Nephron (organoid): ENCODE measurements around the gene RTL3.

Experiments
- H3K27ac Mint-ChIP-seq, 3 experiments: 2 replicates each; pipeline ENCODE4 v1.8.0; 2020; ENCODE audit warnings: mixed read lengths in 3 of 3, mild to moderate bottlenecking in 2 of 3, moderate library complexity in 1 of 3
- H3K27me3 Mint-ChIP-seq: 2 replicates; pipeline ENCODE4 v1.8.0; 2021; ENCODE audit warnings: low read depth, mild to moderate bottlenecking, moderate library complexity, mixed read lengths
- H3K36me3 Mint-ChIP-seq: 2 replicates; pipeline ENCODE4 v1.8.0; 2020; ENCODE audit warnings: low read depth, mixed read lengths
- H3K4me1 Mint-ChIP-seq: 2 replicates; pipeline ENCODE4 v1.8.0; 2020; ENCODE audit warnings: mixed read lengths
- H3K4me3 Mint-ChIP-seq, 3 experiments: 2 replicates each; pipeline ENCODE4 v1.8.0; 2020; ENCODE audit warnings: mild to moderate bottlenecking in 3 of 3, mixed read lengths in 3 of 3, moderate library complexity in 2 of 3
- H3K9me3 Mint-ChIP-seq: 2 replicates; pipeline ENCODE4 v1.8.0; 2020; ENCODE audit warnings: mixed read lengths
- TF ChIP-seq, protein P1 (sequence below), 3 experiments: fragments of 200-600 bp; sonication (generic); IDR thresholded peaks; one replicate each; pipeline ENCODE4 v1.5.0; 2021; ENCODE audit warnings: antibody characterized with exemption in 3 of 3; ENCODE audit not compliant: unreplicated experiment in 3 of 3

The RTL3 gene

GRCh38 chrX:78693012-78693411 lies 33.9 kb upstream of the RTL3 start:
- H3K27ac Mint-ChIP-seq, result peak overlapping the region; percentile 57 to 92 (median 89)
- no peak overlapping the region for H3K4me3 Mint-ChIP-seq
- no peaks in the 10 kb centered on the region for H3K36me3 Mint-ChIP-seq
- H3K27me3 Mint-ChIP-seq, result no peaks in the 10 kb centered on the region
- TF ChIP-seq, protein P1, sequence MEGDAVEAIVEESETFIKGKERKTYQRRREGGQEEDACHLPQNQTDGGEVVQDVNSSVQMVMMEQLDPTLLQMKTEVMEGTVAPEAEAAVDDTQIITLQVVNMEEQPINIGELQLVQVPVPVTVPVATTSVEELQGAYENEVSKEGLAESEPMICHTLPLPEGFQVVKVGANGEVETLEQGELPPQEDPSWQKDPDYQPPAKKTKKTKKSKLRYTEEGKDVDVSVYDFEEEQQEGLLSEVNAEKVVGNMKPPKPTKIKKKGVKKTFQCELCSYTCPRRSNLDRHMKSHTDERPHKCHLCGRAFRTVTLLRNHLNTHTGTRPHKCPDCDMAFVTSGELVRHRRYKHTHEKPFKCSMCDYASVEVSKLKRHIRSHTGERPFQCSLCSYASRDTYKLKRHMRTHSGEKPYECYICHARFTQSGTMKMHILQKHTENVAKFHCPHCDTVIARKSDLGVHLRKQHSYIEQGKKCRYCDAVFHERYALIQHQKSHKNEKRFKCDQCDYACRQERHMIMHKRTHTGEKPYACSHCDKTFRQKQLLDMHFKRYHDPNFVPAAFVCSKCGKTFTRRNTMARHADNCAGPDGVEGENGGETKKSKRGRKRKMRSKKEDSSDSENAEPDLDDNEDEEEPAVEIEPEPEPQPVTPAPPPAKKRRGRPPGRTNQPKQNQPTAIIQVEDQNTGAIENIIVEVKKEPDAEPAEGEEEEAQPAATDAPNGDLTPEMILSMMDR (IDR thresholded peaks at IDR 0.05; ENCODE audit: unreplicated experiment in 3 of 3), result no peak
- peaks cover 18% of the 10 kb centered on the region for H3K9me3 Mint-ChIP-seq
- no peaks in the 10 kb centered on the region for H3K4me1 Mint-ChIP-seq

DNA sequence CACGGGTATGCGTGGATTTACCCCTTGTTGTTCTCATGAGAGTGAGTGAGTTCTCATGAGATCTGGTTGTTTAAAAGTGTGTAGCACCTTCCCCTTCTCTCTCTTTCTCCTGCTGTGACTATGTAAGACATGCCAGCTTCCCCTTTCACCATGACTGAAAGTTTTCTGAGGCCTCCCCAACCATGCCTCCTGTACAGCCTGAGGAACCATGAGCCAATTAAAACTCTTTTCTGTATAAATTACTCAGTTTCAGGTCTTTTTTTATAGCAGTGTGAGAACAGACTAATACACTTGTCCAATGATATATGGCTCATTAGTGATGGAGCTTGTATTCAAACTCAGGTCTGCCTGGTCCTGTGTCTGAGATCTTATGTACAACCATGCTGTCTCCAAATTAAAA lies 28.5 kb upstream of the RTL3 start:
- Mint-ChIP-seq H3K4me1 (no peaks in the 10 kb centered on the region), H3K4me3 (no peak overlapping the region), H3K9me3 (peaks cover 7% of the 10 kb centered on the region), H3K36me3 (no peaks in the 10 kb centered on the region), H3K27me3 (no peaks in the 10 kb centered on the region), H3K27ac (no peak overlapping the region)
- TF ChIP-seq, protein P1 (IDR thresholded peaks at IDR 0.05; ENCODE audit: unreplicated experiment in 3 of 3), result no peak

GRCh38 chrX:78673246-78673645 lies 14.1 kb upstream of the RTL3 start:
- Mint-ChIP-seq H3K36me3 (no peaks in the 10 kb centered on the region), H3K4me3 (no peak overlapping the region), H3K27ac (no peak overlapping the region), H3K27me3 (no peaks in the 10 kb centered on the region), H3K9me3 (peaks cover 4% of the 10 kb centered on the region), H3K4me1 (peaks cover 2% of the 10 kb centered on the region)
- TF ChIP-seq, protein P1 (IDR thresholded peaks at IDR 0.05; ENCODE audit: unreplicated experiment in 3 of 3), result no peak

DNA sequence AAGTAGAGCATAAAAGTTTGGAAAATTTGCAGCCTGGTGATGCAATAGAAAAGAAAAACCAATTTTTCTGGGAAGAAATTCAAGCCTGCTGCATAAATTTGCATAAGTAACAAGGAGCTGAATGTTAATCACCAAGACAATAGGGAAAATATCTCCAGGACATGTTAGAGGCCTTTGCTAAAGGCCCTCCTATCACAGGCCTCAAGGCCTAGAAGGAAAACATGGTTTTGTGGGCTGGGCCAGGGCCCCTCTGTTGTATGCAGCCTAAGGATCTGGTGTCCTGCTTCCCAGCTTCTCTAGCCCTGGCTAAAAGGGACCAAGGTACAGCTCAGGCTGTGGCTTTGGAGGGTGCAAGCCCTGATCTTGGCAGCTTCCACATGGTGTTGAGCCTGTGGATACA lies 6.2 kb upstream of the RTL3 start:
- Mint-ChIP-seq H3K36me3 (no peaks in the 10 kb centered on the region), H3K27ac (peak overlapping the region in 2 of 3 experiments; percentile 28 to 42), H3K9me3 (peaks cover 7% of the 10 kb centered on the region), H3K4me3 (no peak overlapping the region), H3K4me1 (peaks cover 21% of the 10 kb centered on the region), H3K27me3 (no peaks in the 10 kb centered on the region)
- TF ChIP-seq, protein P1 (IDR thresholded peaks at IDR 0.05; ENCODE audit: unreplicated experiment in 3 of 3), result no peak

GRCh38 chrX:78661836-78662235 lies 2.7 kb upstream of the RTL3 start:
- Mint-ChIP-seq H3K36me3 (no peaks in the 10 kb centered on the region), H3K27me3 (no peaks in the 10 kb centered on the region), H3K4me3 (no peak overlapping the region), H3K4me1 (peaks cover 10% of the 10 kb centered on the region), H3K27ac (peak overlapping the region in 2 of 3 experiments; percentile 52 to 55), H3K9me3 (peaks cover 11% of the 10 kb centered on the region)
- TF ChIP-seq, protein P1 (IDR thresholded peaks at IDR 0.05; ENCODE audit: unreplicated experiment in 3 of 3), result no peak

- Mint-ChIP-seq H3K36me3 (no peaks in the 10 kb centered on the region), H3K9me3 (peaks cover 9% of the 10 kb centered on the region), H3K27ac (no peak overlapping the region), H3K27me3 (no peaks in the 10 kb centered on the region), H3K4me1 (peaks cover 10% of the 10 kb centered on the region), H3K4me3 (no peak overlapping the region)
- TF ChIP-seq, protein P1 (IDR thresholded peaks at IDR 0.05; ENCODE audit: unreplicated experiment in 3 of 3), result no peak
Observed at GRCh38 chrX:78659955-78660354, 827 bp upstream of the RTL3 start.
